K562 (cell line): ENCODE results near the gene ANO4. TPM values are rescaled to one million over a fixed set of nuclear protein-coding genes. Genes with fewer than 3 reads are reported as not detected.

Experiments
- ATAC-seq: fragments of 200-7000 bp; cut with Tn5 transposase; 3 replicates; pipeline ENCODE4 v1.9.1; 2020; ENCODE audit warnings: moderate library complexity
- BruUV-seq: library from RNA; stranded (reverse); fragments of 400-500 nt; replicated peaks from 2 replicates; lab custom pipeline; 2021; lab: Mats Ljungman, UMichigan
- CTCF ChIA-PET: fragments of 300-600 bp; formaldehyde crosslinking; extraction: SDS; loops from one replicate; lab custom pipeline; 2021; ENCODE audit warnings: low intra/inter-chr PET ratio; lab: Yijun Ruan, JAX
- POLR2A ChIA-PET: fragments of 300-600, 350-650 bp; sonication (Branson Sonifier 250); formaldehyde crosslinking; extraction: SDS; loops from one replicate; lab custom pipeline; 2021; ENCODE audit warnings: antibody characterized with exemption, inconsistent platforms; lab: Yijun Ruan, JAX
- DNase-seq, 4 experiments: peaks; one replicate each; pipeline versions ENCODE4 v3.0.0 to v3.0.0-alpha.2; 2011 to 2018; ENCODE audit warnings: low spot score in 3 of 4, mixed read lengths in 3 of 4; ENCODE audit errors: extremely low read depth in 1 of 4
- FAIRE-seq: peaks from 2 replicates; lab custom pipeline; 2011; peaks lifted over from hg19 to GRCh38; lab: Jason Lieb, UNC
- H2AFZ ChIP-seq: 2 replicates; pipeline ENCODE4 v1.6.0; 2011; ENCODE audit warnings: low read depth, low read length, control low read depth, inconsistent platforms
- H3K27ac ChIP-seq: fragments of 200-600 bp; 3 replicates; pipeline ENCODE4 v1.8.0; 2011; ENCODE audit warnings: low read depth, mild to moderate bottlenecking, control low read depth, inconsistent platforms, low read length, moderate library complexity, mixed read lengths; ENCODE audit errors: extremely low read depth
- H3K27me3 ChIP-seq, 2 experiments: fragments of 300-600 bp in 1 of 2; 2 replicates in 1 of 2; 3 replicates in 1 of 2; pipeline versions ENCODE4 v1.6.0 to v1.8.0; 2011; ENCODE audit warnings: inconsistent platforms in 2 of 2, low read length in 2 of 2, mild to moderate bottlenecking in 1 of 2, mixed read lengths in 1 of 2, moderate library complexity in 1 of 2; ENCODE audit not compliant: control insufficient read depth in 2 of 2, insufficient read depth in 2 of 2
- H3K36me3 ChIP-seq: fragments of 300-600 bp; 3 replicates; pipeline ENCODE4 v1.8.0; 2011; ENCODE audit warnings: mild to moderate bottlenecking, low read length, inconsistent platforms; ENCODE audit not compliant: control insufficient read depth, insufficient read depth
- H3K4me1 ChIP-seq, 2 experiments: fragments of 200-600 bp in 1 of 2; replicated peaks in 1 of 2; 2 replicates in 1 of 2; 3 replicates in 1 of 2; pipeline versions ENCODE4 v1.5.1 to v1.8.0; 2011; ENCODE audit warnings: inconsistent platforms in 2 of 2, low read length in 2 of 2, mild to moderate bottlenecking in 1 of 2, mixed read lengths in 1 of 2, moderate library complexity in 1 of 2; ENCODE audit not compliant: control insufficient read depth in 2 of 2, insufficient read depth in 2 of 2
- H3K4me2 ChIP-seq: 2 replicates; pipeline ENCODE4 v1.6.1; 2011; ENCODE audit warnings: low read length, control low read depth, inconsistent platforms, mixed read lengths; ENCODE audit not compliant: insufficient read depth
- H3K4me3 ChIP-seq: fragments of 200-600 bp; sonication (generic), shearing (Covaris generic); 2 replicates; pipeline ENCODE4 v1.5.1; 2016; ENCODE audit warnings: control low read depth, inconsistent platforms
- H3K79me2 ChIP-seq: fragments of 200-600 bp; 3 replicates; pipeline ENCODE4 v1.8.0; 2011; ENCODE audit warnings: low read length, inconsistent platforms; ENCODE audit not compliant: control insufficient read depth, insufficient read depth
- H3K9ac ChIP-seq, 2 experiments: 2 replicates each; pipeline versions ENCODE4 v1.6.0 to v1.6.1; 2011; ENCODE audit warnings: low read depth in 2 of 2, low read length in 2 of 2, control low read depth in 1 of 2, inconsistent platforms in 1 of 2, mild to moderate bottlenecking in 1 of 2, mixed read lengths in 1 of 2; ENCODE audit not compliant: insufficient read depth in 1 of 2
- H3K9me1 ChIP-seq: one replicate; pipeline ENCODE4 v1.6.0; 2011; ENCODE audit warnings: inconsistent platforms, mild to moderate bottlenecking, low read length, moderate library complexity; ENCODE audit not compliant: control insufficient read depth, insufficient read depth
- H3K9me3 ChIP-seq: replicated peaks from 2 replicates; pipeline ENCODE4 v1.5.1; 2011; ENCODE audit warnings: low read depth, low read length, inconsistent platforms; ENCODE audit not compliant: control insufficient read depth, insufficient read depth
- H4K20me1 ChIP-seq: replicated peaks from 2 replicates; pipeline ENCODE4 v1.6.1; 2011; ENCODE audit warnings: low read length, inconsistent platforms, mixed read lengths; ENCODE audit not compliant: control insufficient read depth, insufficient read depth
- KAT8 ChIP-seq: fragments of 450-650 bp; IDR thresholded peaks from 2 replicates; pipeline ENCODE4 v1.6.1; 2016; ENCODE audit warnings: low read depth, mild to moderate bottlenecking
- NFXL1 ChIP-seq: fragments of 450-650 bp; formaldehyde crosslinking; IDR thresholded peaks from 2 replicates; pipeline ENCODE4 v1.4.0; 2021; ENCODE audit warnings: mild to moderate bottlenecking
- RAD21 ChIP-seq, 2 experiments: fragments of 250-450 bp in 1 of 2; fragments of 450-650 bp in 1 of 2; sonication (Bioruptor Pico) in 1 of 2; formaldehyde crosslinking in 1 of 2; IDR thresholded peaks in 1 of 2; conservative IDR thresholded peaks in 1 of 2; 2 replicates each; pipeline versions ENCODE4 v1.4.0 to v1.8.0; 2020 to 2022; ENCODE audit warnings: mild to moderate bottlenecking in 2 of 2, moderate library complexity in 1 of 2
- RBBP5 ChIP-seq: fragments of 200-600 bp; sonication (generic); IDR thresholded peaks from 2 replicates; pipeline ENCODE4 v1.6.1; 2012; ENCODE audit warnings: borderline replicate concordance, mild to moderate bottlenecking, low read length, control low read depth, inconsistent platforms; ENCODE audit not compliant: insufficient read depth, poor library complexity, severe bottlenecking
- TBL1XR1 ChIP-seq, 2 experiments: IDR thresholded peaks; 2 replicates each; pipeline ENCODE4 v1.6.1; 2012; ENCODE audit warnings: improper control_type of control experiment in 2 of 2, low read length in 2 of 2, mild to moderate bottlenecking in 1 of 2
- WGBS: fragments of 100-300 bp; shearing (Covaris generic); methylation state at CpG from one replicate; pipeline ENCODE4 v1.1.6; 2016; ENCODE audit warnings: low coverage, mixed read lengths; ENCODE audit not compliant: insufficient coverage; ENCODE audit errors: missing lambda C conversion rate; 5-methylcytosine and 5-hydroxymethylcytosine counted together
- in situ Hi-C: fragments of 300-500 bp; cut with MboI; formaldehyde crosslinking; loops from 4 replicates; pipeline ENCODE4 v1.15.0; 2018; ENCODE audit warnings: inconsistent platforms, mixed read lengths
- intact Hi-C: fragments of 100-400 bp; cut with micrococcal nuclease; formaldehyde crosslinking; loops from 2 replicates; pipeline ENCODE4 v1.14.2; 2022
- polyA plus RNA-seq, 8 experiments: library from polyadenylated mRNA; depleted of rRNA in 4 of 8; stranded (reverse) in 5 of 8; unstranded in 3 of 8; fragments of >200 nt; fragmentation: Nextera tagmentation in 2 of 8; fragmentation: Illumina TruSeq in 1 of 8; extraction: Ambion mirVana in 2 of 8; extraction: Trizol in 1 of 8; gene quantifications; 2 replicates each; pipeline versions ENCODE4 v1.2.1 to v1.2.3, GENCODE V29; 2011 to 2014; ENCODE audit warnings: inconsistent platforms in 1 of 8, missing spikeins in 1 of 8
- total RNA-seq, 7 experiments: library from RNA; depleted of rRNA in 6 of 7; stranded (reverse); fragments of >200 nt in 6 of 7; fragmentation: Illumina TruSeq in 2 of 7; extraction: Trizol in 2 of 7; gene quantifications; 2 replicates each; pipeline versions ENCODE4 v1.2.1 to v1.2.3, GENCODE V29; 2011 to 2021; ENCODE audit warnings: low replicate concordance in 1 of 7
- TF ChIP-seq, protein P1 (sequence below): sonication (generic); formaldehyde crosslinking; IDR thresholded peaks from 2 replicates; pipeline ENCODE4 v1.8.1; 2023; ENCODE audit warnings: mild to moderate bottlenecking, missing genetic modification reagents
- TF ChIP-seq, protein P2 (sequence below), 3 experiments: IDR thresholded peaks in 2 of 3; conservative IDR thresholded peaks in 1 of 3; 2 replicates each; pipeline ENCODE4 v1.5.1; 2011 to 2012; ENCODE audit warnings: low read length in 3 of 3, mild to moderate bottlenecking in 3 of 3, control low read depth in 2 of 3, improper control_type of control experiment in 1 of 3, inconsistent platforms in 1 of 3, low read depth in 1 of 3, mixed read lengths in 1 of 3, moderate library complexity in 1 of 3; ENCODE audit not compliant: insufficient read depth in 2 of 3

The ANO4 gene
- total and polyA plus RNA-seq, 9 of the 15 experiments (the other 6 are each of a cell fraction or from before 2014, with no cell fraction given) = not detected

DNA sequence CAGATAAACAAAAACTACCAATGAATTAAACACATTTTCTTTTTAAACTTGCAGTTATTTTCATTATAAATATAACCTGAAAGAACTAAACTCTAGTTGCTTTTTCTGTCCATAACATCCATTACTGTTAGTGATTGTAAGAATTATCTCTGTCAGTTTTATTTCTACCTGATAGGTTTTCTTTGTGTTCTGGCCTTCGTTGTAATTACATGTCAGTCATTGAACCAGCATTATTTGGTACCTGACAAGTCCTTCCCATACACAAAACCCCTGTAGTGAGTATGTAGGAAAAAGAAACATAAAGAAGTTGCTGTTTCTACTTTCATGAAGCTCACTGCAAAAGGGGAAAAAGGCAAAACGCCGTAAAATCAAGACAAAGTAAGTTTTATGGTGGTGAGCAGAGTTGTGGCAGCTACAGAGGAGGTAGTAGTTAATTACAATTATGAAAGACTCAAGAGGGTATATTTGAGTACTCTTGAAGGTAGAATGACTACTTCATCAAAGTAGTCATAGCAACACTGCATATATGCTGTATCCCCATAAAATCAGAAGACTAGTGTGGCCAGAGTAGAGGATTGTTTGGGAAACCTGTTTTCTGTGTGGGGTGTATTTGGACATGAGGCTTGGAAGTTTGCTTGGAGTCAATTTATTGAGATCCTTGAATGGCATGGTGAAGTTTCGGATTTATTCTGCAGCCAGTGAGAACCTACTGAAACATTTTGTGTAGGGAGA, 312.6 kb downstream of the ANO4 start (continued):
- no peak for TF ChIP-seq KAT8
- TF ChIP-seq, protein P1, sequence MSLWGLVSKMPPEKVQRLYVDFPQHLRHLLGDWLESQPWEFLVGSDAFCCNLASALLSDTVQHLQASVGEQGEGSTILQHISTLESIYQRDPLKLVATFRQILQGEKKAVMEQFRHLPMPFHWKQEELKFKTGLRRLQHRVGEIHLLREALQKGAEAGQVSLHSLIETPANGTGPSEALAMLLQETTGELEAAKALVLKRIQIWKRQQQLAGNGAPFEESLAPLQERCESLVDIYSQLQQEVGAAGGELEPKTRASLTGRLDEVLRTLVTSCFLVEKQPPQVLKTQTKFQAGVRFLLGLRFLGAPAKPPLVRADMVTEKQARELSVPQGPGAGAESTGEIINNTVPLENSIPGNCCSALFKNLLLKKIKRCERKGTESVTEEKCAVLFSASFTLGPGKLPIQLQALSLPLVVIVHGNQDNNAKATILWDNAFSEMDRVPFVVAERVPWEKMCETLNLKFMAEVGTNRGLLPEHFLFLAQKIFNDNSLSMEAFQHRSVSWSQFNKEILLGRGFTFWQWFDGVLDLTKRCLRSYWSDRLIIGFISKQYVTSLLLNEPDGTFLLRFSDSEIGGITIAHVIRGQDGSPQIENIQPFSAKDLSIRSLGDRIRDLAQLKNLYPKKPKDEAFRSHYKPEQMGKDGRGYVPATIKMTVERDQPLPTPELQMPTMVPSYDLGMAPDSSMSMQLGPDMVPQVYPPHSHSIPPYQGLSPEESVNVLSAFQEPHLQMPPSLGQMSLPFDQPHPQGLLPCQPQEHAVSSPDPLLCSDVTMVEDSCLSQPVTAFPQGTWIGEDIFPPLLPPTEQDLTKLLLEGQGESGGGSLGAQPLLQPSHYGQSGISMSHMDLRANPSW (CRISPR knock-in tag) = no peak
- no peak for TF ChIP-seq TBL1XR1 (IDR thresholded peaks at IDR 0.05; ENCODE audit: low read length in 2 of 2)
- no peak for TF ChIP-seq RBBP5
- TF ChIP-seq, all 486 proteins: peak for 0

DNA sequence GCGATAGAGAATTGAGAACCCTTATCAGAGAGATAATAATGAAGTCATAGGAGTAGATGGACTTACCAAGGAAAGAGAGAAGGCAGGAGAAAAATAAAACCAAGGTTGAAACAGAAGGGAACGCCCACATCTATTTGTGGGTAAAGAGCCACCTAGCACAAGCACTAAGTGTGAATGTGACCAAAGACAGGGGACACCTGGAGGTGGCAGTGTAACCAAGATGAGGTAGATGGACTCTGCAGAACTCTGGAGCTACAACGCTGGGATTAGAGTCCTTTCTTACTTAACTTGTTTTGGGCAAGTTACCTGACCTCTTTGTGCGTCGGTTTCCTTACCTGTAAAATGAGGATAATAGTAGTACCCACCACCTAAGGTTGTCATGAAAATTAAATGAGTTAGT, 313.6 kb downstream of the ANO4 start:
- H3K27ac ChIP-seq = no peak overlapping the region
- no peaks in the 10 kb centered on the region for H3K79me2 ChIP-seq
- H2AFZ ChIP-seq = no peak overlapping the region
- intact Hi-C loops (no loop called here), in situ Hi-C loops (no loop called here)
- H3K27me3 ChIP-seq = no peaks in the 10 kb centered on the region
- FAIRE-seq = no peak
- no peak overlapping the region for H3K4me3 ChIP-seq
- 0% methylated on average over 5 of the region's 5 CpGs for WGBS
- peak in 1 of 4 experiments; percentile 10 for DNase-seq
- H3K9ac ChIP-seq = no peak overlapping the region
- no peaks in the 10 kb centered on the region for H3K36me3 ChIP-seq
- POLR2A ChIA-PET = no interaction called here
- H3K9me3 ChIP-seq = no peaks in the 10 kb centered on the region
- no peaks in the 10 kb centered on the region for H4K20me1 ChIP-seq
- CTCF ChIA-PET = no interaction called here
- no TSS peak for BruUV-seq
- no peaks in the 10 kb centered on the region for H3K4me1 ChIP-seq
- no peaks in the 10 kb centered on the region for H3K9me1 ChIP-seq
- peak; percentile 63; the same call in 2 of the 3 replicates for ATAC-seq
- H3K4me2 ChIP-seq = no peak overlapping the region
- peak in 1 of 2 experiments; percentile 14; a peak in 1 of 4 replicates for TF ChIP-seq RAD21 (CRISPR knock-in tag; conservative IDR thresholded peaks at IDR 0.05 in 1 of 2, IDR thresholded peaks at IDR 0.05 in 1 of 2)
- TF ChIP-seq NFXL1 (CRISPR knock-in tag) = no peak
- TF ChIP-seq, protein P2, sequence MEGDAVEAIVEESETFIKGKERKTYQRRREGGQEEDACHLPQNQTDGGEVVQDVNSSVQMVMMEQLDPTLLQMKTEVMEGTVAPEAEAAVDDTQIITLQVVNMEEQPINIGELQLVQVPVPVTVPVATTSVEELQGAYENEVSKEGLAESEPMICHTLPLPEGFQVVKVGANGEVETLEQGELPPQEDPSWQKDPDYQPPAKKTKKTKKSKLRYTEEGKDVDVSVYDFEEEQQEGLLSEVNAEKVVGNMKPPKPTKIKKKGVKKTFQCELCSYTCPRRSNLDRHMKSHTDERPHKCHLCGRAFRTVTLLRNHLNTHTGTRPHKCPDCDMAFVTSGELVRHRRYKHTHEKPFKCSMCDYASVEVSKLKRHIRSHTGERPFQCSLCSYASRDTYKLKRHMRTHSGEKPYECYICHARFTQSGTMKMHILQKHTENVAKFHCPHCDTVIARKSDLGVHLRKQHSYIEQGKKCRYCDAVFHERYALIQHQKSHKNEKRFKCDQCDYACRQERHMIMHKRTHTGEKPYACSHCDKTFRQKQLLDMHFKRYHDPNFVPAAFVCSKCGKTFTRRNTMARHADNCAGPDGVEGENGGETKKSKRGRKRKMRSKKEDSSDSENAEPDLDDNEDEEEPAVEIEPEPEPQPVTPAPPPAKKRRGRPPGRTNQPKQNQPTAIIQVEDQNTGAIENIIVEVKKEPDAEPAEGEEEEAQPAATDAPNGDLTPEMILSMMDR (IDR thresholded peaks at IDR 0.05 in 2 of 3, conservative IDR thresholded peaks at IDR 0.05 in 1 of 3; ENCODE audit: insufficient read depth in 2 of 3, low read depth in 1 of 3, low read length in 3 of 3) = peak in 2 of 3 experiments; percentile 5 to 17; a peak in 1 of 6 replicates
